ENCODE data around the gene ZBTB44. TPM values are rescaled to one million over a fixed set of nuclear protein-coding genes. Genes with fewer than 3 reads are reported as not detected.

Gene ZBTB44
- total and polyA plus RNA-seq, 7 donors: 9.2 to 162 (median 73.0) TPM

DNA sequence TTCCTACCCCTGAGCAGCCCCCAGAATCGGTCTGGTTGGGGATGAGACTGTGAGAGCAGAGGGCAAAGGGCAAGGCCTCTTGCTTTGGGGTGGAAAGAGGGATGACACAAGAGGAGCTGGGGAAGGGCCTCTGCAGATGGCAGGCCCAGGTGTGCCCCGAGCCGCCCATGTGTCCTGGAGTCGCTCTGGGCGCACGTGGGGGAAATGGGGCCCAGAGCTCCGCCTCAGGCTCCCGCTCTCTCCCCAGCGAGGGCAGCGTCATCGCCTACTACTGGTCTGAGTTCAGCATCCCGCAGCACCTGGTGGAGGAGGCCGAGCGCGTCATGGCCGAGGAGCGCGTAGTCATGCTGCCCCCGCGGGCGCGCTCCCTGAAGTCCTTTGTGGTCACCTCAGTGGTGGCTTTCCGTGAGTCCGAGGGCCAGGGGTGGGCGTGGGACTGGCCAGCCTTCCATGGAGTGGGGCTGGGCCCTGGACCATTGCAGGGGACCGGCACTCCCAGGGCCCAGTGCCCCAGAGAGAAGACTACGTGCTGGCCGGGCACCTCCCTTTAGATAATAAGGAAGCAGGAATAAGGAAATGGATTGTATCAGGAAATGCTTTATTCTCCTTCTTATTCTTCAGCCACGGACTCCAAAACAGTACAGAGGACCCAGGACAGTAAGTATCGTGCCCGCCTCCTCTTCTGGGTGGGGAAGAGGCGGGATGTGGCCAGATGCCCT lies 125.1 kb downstream of the ZBTB44 start:
- no peak overlapping the region for H3K27ac ChIP-seq
- DNase-seq: no peak
- TF ChIP-seq POLR2AphosphoS5 (IDR thresholded peaks at IDR 0.05) (no peak), POLR2A (IDR thresholded peaks at IDR 0.05) (no peak), EP300 (IDR thresholded peaks at IDR 0.05) (no peak)
- TF ChIP-seq, protein P1, sequence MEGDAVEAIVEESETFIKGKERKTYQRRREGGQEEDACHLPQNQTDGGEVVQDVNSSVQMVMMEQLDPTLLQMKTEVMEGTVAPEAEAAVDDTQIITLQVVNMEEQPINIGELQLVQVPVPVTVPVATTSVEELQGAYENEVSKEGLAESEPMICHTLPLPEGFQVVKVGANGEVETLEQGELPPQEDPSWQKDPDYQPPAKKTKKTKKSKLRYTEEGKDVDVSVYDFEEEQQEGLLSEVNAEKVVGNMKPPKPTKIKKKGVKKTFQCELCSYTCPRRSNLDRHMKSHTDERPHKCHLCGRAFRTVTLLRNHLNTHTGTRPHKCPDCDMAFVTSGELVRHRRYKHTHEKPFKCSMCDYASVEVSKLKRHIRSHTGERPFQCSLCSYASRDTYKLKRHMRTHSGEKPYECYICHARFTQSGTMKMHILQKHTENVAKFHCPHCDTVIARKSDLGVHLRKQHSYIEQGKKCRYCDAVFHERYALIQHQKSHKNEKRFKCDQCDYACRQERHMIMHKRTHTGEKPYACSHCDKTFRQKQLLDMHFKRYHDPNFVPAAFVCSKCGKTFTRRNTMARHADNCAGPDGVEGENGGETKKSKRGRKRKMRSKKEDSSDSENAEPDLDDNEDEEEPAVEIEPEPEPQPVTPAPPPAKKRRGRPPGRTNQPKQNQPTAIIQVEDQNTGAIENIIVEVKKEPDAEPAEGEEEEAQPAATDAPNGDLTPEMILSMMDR (IDR thresholded peaks at IDR 0.05): no peak

DNA sequence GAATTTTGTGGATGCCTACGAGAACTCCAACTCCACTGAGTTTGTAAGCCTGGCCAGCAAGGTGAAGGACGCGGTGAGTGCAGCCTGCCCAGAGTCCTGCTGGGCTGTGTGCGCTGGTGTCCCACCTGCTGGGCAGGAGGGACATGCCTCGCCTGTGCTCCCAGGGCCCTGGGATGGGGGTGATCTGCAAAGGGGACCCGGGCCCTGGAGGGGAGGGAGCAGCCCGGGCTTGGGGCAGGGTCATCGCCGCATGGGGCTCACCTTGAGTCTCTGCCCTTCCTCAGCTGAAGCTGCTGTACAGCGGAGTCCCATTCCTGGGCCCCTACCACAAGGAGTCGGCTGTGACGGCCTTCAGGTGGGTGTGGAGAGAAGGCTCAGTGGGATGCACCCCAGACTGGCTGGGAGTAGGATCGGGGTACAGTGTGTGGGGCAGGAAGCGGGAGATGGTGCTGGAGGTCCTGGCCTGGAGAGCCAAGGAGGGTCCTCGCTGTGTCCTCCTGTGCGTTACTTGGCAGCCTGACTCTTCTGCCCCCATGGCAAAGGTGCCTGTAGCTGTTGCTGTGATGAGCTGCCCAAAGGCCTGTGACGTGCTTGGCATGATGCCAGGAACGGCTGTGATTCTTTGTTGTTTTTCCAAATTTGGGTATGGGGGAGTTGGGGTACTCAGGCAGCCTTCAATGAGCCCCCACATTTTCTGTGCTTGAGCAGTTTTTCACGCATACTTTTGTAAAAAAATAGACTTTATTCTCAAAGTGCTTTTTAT lies 126.0 kb downstream of the ZBTB44 start:
- DNase-seq: no peak
- Histone ChIP-seq H3K27me3 (no peaks in the 10 kb centered on the region), H3K27ac (no peak overlapping the region), H3K36me3 (no peaks in the 10 kb centered on the region), H3K4me3 (no peak overlapping the region), H3K9me3 (no peaks in the 10 kb centered on the region), H3K4me1 (no peaks in the 10 kb centered on the region)
- WGBS, 2 donors: 65 to 82% methylated on average over 19 of the region's 19 CpGs
- intact Hi-C loops (cut with DNase I): no loop called here
- TF ChIP-seq, protein P1 (IDR thresholded peaks at IDR 0.05): no peak
- no peak for TF ChIP-seq EP300 (IDR thresholded peaks at IDR 0.05)
- no peak for TF ChIP-seq POLR2AphosphoS5 (IDR thresholded peaks at IDR 0.05)
- TF ChIP-seq POLR2A (IDR thresholded peaks at IDR 0.05): no peak

More for the DNA sequence above, 125.1 kb downstream of the ZBTB44 start:
- Histone ChIP-seq H3K4me3 (no peak overlapping the region), H3K36me3 (no peaks in the 10 kb centered on the region), H3K9me3 (no peaks in the 10 kb centered on the region), H3K4me1 (no peaks in the 10 kb centered on the region), H3K27me3 (no peaks in the 10 kb centered on the region)
- WGBS, 2 donors: 15 to 68% methylated on average over 32 of the region's 32 CpGs
- intact Hi-C loops (cut with DNase I): no loop called here

DNA sequence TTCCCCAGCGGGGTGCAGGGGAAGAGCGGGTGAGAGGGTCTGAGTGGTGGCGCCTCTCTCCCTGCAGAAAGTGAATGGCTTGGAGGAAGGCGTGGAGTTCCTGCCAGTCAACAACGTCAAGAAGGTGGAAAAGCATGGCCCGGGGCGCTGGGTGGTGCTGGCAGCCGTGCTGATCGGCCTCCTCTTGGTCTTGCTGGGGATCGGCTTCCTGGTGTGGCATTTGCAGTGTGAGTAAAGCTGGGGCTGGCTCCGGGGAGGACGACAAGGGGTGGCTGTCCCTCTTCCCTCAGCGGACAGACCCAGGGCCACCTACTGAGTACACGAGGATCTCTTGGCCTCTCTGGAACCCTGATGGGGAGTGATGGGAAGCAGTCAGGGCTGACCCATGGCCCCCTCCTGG lies 126.7 kb downstream of the ZBTB44 start:
- H3K4me3 ChIP-seq: no peak overlapping the region
- H3K9me3 ChIP-seq: no peaks in the 10 kb centered on the region
- no peaks in the 10 kb centered on the region for H3K36me3 ChIP-seq
- WGBS, 2 donors: 50 to 84% methylated on average over 14 of the region's 14 CpGs
- TF ChIP-seq, protein P1 (IDR thresholded peaks at IDR 0.05): no peak
- TF ChIP-seq POLR2A (IDR thresholded peaks at IDR 0.05) (no peak), EP300 (IDR thresholded peaks at IDR 0.05) (no peak), POLR2AphosphoS5 (IDR thresholded peaks at IDR 0.05) (no peak)
- no peaks in the 10 kb centered on the region for H3K4me1 ChIP-seq
- no peak for DNase-seq
- intact Hi-C loops (cut with DNase I): no loop called here
- H3K27me3 ChIP-seq: no peaks in the 10 kb centered on the region
- H3K27ac ChIP-seq: no peak overlapping the region

DNA sequence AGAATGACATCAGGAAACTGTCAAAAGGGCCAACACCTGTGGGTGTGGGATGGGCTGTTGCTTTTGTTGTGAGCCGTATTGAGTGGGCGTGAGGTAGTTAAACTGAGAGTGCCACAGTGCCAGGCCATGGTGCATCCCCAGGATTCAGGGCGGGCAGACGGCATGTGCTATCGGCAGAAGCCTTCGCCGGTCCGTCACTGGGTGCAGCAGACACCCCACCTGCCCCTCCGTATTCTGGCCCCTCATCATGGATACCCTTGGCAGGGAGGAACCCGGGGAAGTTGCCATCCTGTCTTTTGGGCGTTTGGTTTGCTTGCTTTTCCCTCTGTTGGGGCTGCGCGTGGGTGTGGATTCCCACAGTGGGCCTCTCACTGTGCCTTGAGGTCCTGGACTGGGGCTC lies 127.6 kb downstream of the ZBTB44 start:
- Histone ChIP-seq H3K4me3 (no peak overlapping the region), H3K27me3 (no peaks in the 10 kb centered on the region), H3K4me1 (no peaks in the 10 kb centered on the region), H3K36me3 (no peaks in the 10 kb centered on the region), H3K27ac (no peak overlapping the region), H3K9me3 (no peaks in the 10 kb centered on the region)
- no peak for TF ChIP-seq POLR2A (IDR thresholded peaks at IDR 0.05)
- no peak for TF ChIP-seq EP300 (IDR thresholded peaks at IDR 0.05)
- TF ChIP-seq, protein P1 (IDR thresholded peaks at IDR 0.05): no peak
- TF ChIP-seq POLR2AphosphoS5 (IDR thresholded peaks at IDR 0.05): no peak
- 67 to 86% methylated on average over 13 of the region's 13 CpGs for WGBS, 2 donors
- no peak for DNase-seq
- intact Hi-C loops (cut with DNase I): no loop called here

Measured in sigmoid colon (tissue), 7 donors.